Neural progenitor cell (in vitro differentiated cells): ENCODE results near the gene ZIK1. TPM values are rescaled to one million over a fixed set of nuclear protein-coding genes. Genes with fewer than 3 reads are reported as not detected.

ENCODE experiments used
- DNase-seq: peaks from one replicate; pipeline ENCODE4 v3.0.0-alpha.2; 2016; ENCODE audit warnings: low spot score
- H2AFZ ChIP-seq: fragments of 200-600 bp; sonication (generic); replicated peaks from 2 replicates; pipeline ENCODE4 v1.6.1; 2016; ENCODE audit warnings: antibody characterized with exemption
- H3F3A ChIP-seq: fragments of 200-600 bp; sonication (generic); 2 replicates; pipeline ENCODE4 v1.6.1; 2016; ENCODE audit warnings: antibody characterized with exemption, low read depth
- H3K27ac ChIP-seq: fragments of 200-600 bp; sonication (generic); 2 replicates; pipeline ENCODE4 v1.5.1; 2016; ENCODE audit warnings: mild to moderate bottlenecking
- H3K27me3 ChIP-seq: fragments of 200-600 bp; sonication (generic); 2 replicates; pipeline ENCODE4 v1.6.1; 2016; ENCODE audit warnings: mild to moderate bottlenecking, moderate library complexity
- H3K36me3 ChIP-seq: fragments of 200-600 bp; sonication (generic); 2 replicates; pipeline ENCODE4 v1.5.1; 2016
- H3K4me1 ChIP-seq: fragments of 200-600 bp; sonication (generic); 2 replicates; pipeline ENCODE4 v1.6.1; 2016; ENCODE audit warnings: mixed run types
- H3K4me2 ChIP-seq: fragments of 200-600 bp; sonication (generic); 2 replicates; pipeline ENCODE4 v1.6.1; 2016
- H3K4me3 ChIP-seq: fragments of 200-600 bp; sonication (generic); 2 replicates; pipeline ENCODE4 v1.5.1; 2016
- H3K79me2 ChIP-seq: fragments of 200-600 bp; sonication (generic); 2 replicates; pipeline ENCODE4 v1.6.1; 2016; ENCODE audit warnings: low read depth
- H3K9ac ChIP-seq: fragments of 200-600 bp; sonication (generic); 2 replicates; pipeline ENCODE4 v1.6.1; 2016
- H3K9me3 ChIP-seq: fragments of 200-600 bp; sonication (generic); 2 replicates; pipeline ENCODE4 v1.5.1; 2016; ENCODE audit warnings: low read depth
- H4K20me1 ChIP-seq: fragments of 200-600 bp; sonication (generic); 2 replicates; pipeline ENCODE4 v1.6.1; 2016; ENCODE audit warnings: low read depth
- H3K27ac Mint-ChIP-seq: 3 replicates; pipeline ENCODE4 v1.8.0; 2021; ENCODE audit warnings: mixed read lengths
- H3K27me3 Mint-ChIP-seq: 2 replicates; pipeline ENCODE4 v1.8.0; 2022; ENCODE audit warnings: low read depth, mild to moderate bottlenecking, inconsistent platforms, moderate library complexity, mixed read lengths; ENCODE audit not compliant: insufficient read depth
- H3K36me3 Mint-ChIP-seq: 3 replicates; pipeline ENCODE4 v1.8.0; 2021; ENCODE audit warnings: mixed read lengths
- H3K4me1 Mint-ChIP-seq: 3 replicates; pipeline ENCODE4 v1.8.0; 2021; ENCODE audit warnings: mixed read lengths
- H3K4me3 Mint-ChIP-seq: 3 replicates; pipeline ENCODE4 v1.8.0; 2021; ENCODE audit warnings: mild to moderate bottlenecking, moderate library complexity, mixed read lengths
- H3K9me3 Mint-ChIP-seq: 3 replicates; pipeline ENCODE4 v1.8.0; 2020; ENCODE audit warnings: mixed read lengths
- CTCF ChIP-seq: fragments of 200-600 bp; sonication (generic); IDR thresholded peaks from 2 replicates; pipeline ENCODE4 v1.5.1; 2017; ENCODE audit warnings: antibody characterized with exemption, mild to moderate bottlenecking
- EZH2 ChIP-seq: fragments of 200-600 bp; sonication (generic); IDR thresholded peaks from 2 replicates; pipeline ENCODE4 v1.6.1; 2017; ENCODE audit warnings: antibody characterized with exemption, mild to moderate bottlenecking, moderate library complexity
- EZH2phosphoT487 ChIP-seq: fragments of 200-600 bp; sonication (generic); IDR thresholded peaks from 2 replicates; pipeline ENCODE4 v1.6.1; 2017; ENCODE audit warnings: antibody characterized with exemption
- total RNA-seq: library from RNA; depleted of rRNA; stranded (reverse); fragments of >200 nt; gene quantifications from 2 replicates; pipeline ENCODE4 v1.2.3, GENCODE V29; 2015; ENCODE audit warnings: low replicate concordance

The ZIK1 gene
- total RNA-seq, 1 donor from 2014 or later: 35.1 TPM

- DNase-seq: no peak
- no peak overlapping the region for H2AFZ ChIP-seq
- peaks cover 77% of the 10 kb centered on the region for H3K36me3 Mint-ChIP-seq
These were observed 53.4 kb downstream of the ZIK1 start for GRCh38 chr19:57637379-57637778.

GRCh38 chr19:57641715-57642234, 57.8 kb downstream of the ZIK1 start:
- Mint-ChIP-seq H3K9me3 (peaks cover 63% of the 10 kb centered on the region), H3K4me1 (no peaks in the 10 kb centered on the region), H3K36me3 (peaks cover 73% of the 10 kb centered on the region), H3K27me3 (peaks cover 3% of the 10 kb centered on the region), H3K4me3 (no peak overlapping the region), H3K27ac (no peak overlapping the region)
- Histone ChIP-seq H3K4me3 (no peak overlapping the region), H3K4me2 (no peak overlapping the region), H3K9me3 (peaks cover 8% of the 10 kb centered on the region), H2AFZ (no peak overlapping the region), H3F3A (no peaks in the 10 kb centered on the region), H3K36me3 (peaks cover 47% of the 10 kb centered on the region), H3K27ac (no peak overlapping the region), H3K27me3 (no peaks in the 10 kb centered on the region), H4K20me1 (no peaks in the 10 kb centered on the region), H3K9ac (no peak overlapping the region), H3K4me1 (no peaks in the 10 kb centered on the region), H3K79me2 (no peaks in the 10 kb centered on the region)
- no peak for TF ChIP-seq EZH2phosphoT487
- no peak for TF ChIP-seq EZH2
- TF ChIP-seq CTCF: no peak
- DNase-seq: no peak

More at GRCh38 chr19:57637379-57637778, 53.4 kb downstream of the ZIK1 start:
- no peaks in the 10 kb centered on the region for H3F3A ChIP-seq
- peaks cover 57% of the 10 kb centered on the region for H3K36me3 ChIP-seq
- Mint-ChIP-seq H3K9me3 (peaks cover 64% of the 10 kb centered on the region), H3K27ac (no peak overlapping the region), H3K4me1 (peaks cover 18% of the 10 kb centered on the region), H3K27me3 (peaks cover 3% of the 10 kb centered on the region), H3K4me3 (no peak overlapping the region)
- H3K4me3 ChIP-seq: no peak overlapping the region
- peaks cover 6% of the 10 kb centered on the region for H3K4me1 ChIP-seq
- no peaks in the 10 kb centered on the region for H4K20me1 ChIP-seq
- TF ChIP-seq CTCF (no peak), EZH2phosphoT487 (no peak), EZH2 (no peak)
- H3K27me3 ChIP-seq: no peaks in the 10 kb centered on the region
- no peak overlapping the region for H3K27ac ChIP-seq
- H3K9me3 ChIP-seq: peaks cover 15% of the 10 kb centered on the region
- no peak overlapping the region for H3K9ac ChIP-seq
- no peak overlapping the region for H3K4me2 ChIP-seq
- H3K79me2 ChIP-seq: peaks cover 22% of the 10 kb centered on the region

GRCh38 chr19:57642396-57643046, 58.6 kb downstream of the ZIK1 start:
- Histone ChIP-seq H3K27me3 (no peaks in the 10 kb centered on the region), H3K9ac (no peak overlapping the region), H3K4me1 (no peaks in the 10 kb centered on the region), H3K79me2 (no peaks in the 10 kb centered on the region), H3K9me3 (peaks cover under 1% of the 10 kb centered on the region), H3K4me2 (no peak overlapping the region), H3F3A (no peaks in the 10 kb centered on the region), H3K4me3 (no peak overlapping the region), H3K27ac (no peak overlapping the region), H2AFZ (no peak overlapping the region), H3K36me3 (peaks cover 40% of the 10 kb centered on the region), H4K20me1 (no peaks in the 10 kb centered on the region)
- no peak for TF ChIP-seq EZH2
- TF ChIP-seq CTCF: no peak
- no peak for TF ChIP-seq EZH2phosphoT487
- no peak for DNase-seq
- Mint-ChIP-seq H3K9me3 (peaks cover 55% of the 10 kb centered on the region), H3K27me3 (peaks cover 3% of the 10 kb centered on the region), H3K27ac (no peak overlapping the region), H3K4me1 (no peaks in the 10 kb centered on the region), H3K4me3 (no peak overlapping the region), H3K36me3 (peaks cover 65% of the 10 kb centered on the region)

Other genes with a start within 250 kb of the ZIK1 start
- 11.6 and 15.5 TPM in 2 replicates for gene ZNF304, start 232.9 kb upstream of the ZIK1 start, total RNA-seq
- 10.7 and 23.4 TPM in 2 replicates for gene TRAPPC2B, start 220.6 kb upstream of the ZIK1 start, total RNA-seq
- gene ZNF547, start 220.6 kb upstream of the ZIK1 start, total RNA-seq: 2.7 and 2.9 TPM in 2 replicates
- gene ZNF548, start 194.3 kb upstream of the ZIK1 start, total RNA-seq: 17.7 and 18.7 TPM in 2 replicates
- 8.5 and 10.8 TPM in 2 replicates for gene ZNF17, start 173.0 kb upstream of the ZIK1 start, total RNA-seq
- 11.7 and 13.8 TPM in 2 replicates for gene ZNF749, start 148.8 kb upstream of the ZIK1 start, total RNA-seq
- 1.7 and 4.4 TPM in 2 replicates for gene VN1R1, start 127.0 kb upstream of the ZIK1 start, total RNA-seq
- 33.3 and 34.5 TPM in 2 replicates for gene ZNF772, start 106.6 kb upstream of the ZIK1 start, total RNA-seq
- gene ZNF419, start 96.4 kb upstream of the ZIK1 start, total RNA-seq: 25.6 and 30.2 TPM in 2 replicates
- 11.8 and 18.0 TPM in 2 replicates for gene ZNF773, start 84.2 kb upstream of the ZIK1 start, total RNA-seq
- gene ZNF549, start 56.8 kb upstream of the ZIK1 start, total RNA-seq: 10.6 and 15.6 TPM in 2 replicates
- gene ZNF550, start 24.3 kb upstream of the ZIK1 start, total RNA-seq: 10.7 and 11.1 TPM in 2 replicates
- 7.9 and 9.0 TPM in 2 replicates for gene ZNF416, start 5.2 kb upstream of the ZIK1 start, total RNA-seq
- gene ZNF530, start 15.7 kb downstream of the ZIK1 start, total RNA-seq: 10.5 and 20.4 TPM in 2 replicates
- 40.8 and 55.3 TPM in 2 replicates for gene ZNF134, start 30.1 kb downstream of the ZIK1 start, total RNA-seq
- gene ZNF211, start 49.0 kb downstream of the ZIK1 start, total RNA-seq: 27.0 and 42.1 TPM in 2 replicates
- not detected in 2 replicates for gene ZSCAN4, start 84.8 kb downstream of the ZIK1 start, total RNA-seq
- 31.7 and 36.7 TPM in 2 replicates for gene ZNF551, start 97.8 kb downstream of the ZIK1 start, total RNA-seq
- 16.9 and 17.3 TPM in 2 replicates for gene ZNF154, start 125.1 kb downstream of the ZIK1 start, total RNA-seq
- gene ZNF671, start 143.5 kb downstream of the ZIK1 start, total RNA-seq: 15.4 and 17.3 TPM in 2 replicates
- gene ZNF776, start 162.7 kb downstream of the ZIK1 start, total RNA-seq: 33.9 and 48.3 TPM in 2 replicates
- 19.8 and 21.6 TPM in 2 replicates for gene ZNF586, start 185.5 kb downstream of the ZIK1 start, total RNA-seq
- 5.5 and 11.3 TPM in 2 replicates for gene ZNF552, start 230.8 kb downstream of the ZIK1 start, total RNA-seq
- gene ZNF587B, start 246.2 kb downstream of the ZIK1 start, total RNA-seq: 16.4 and 24.7 TPM in 2 replicates